ENCODE measurements around the gene HAS3. TPM values are rescaled to one million over a fixed set of nuclear protein-coding genes. Genes with fewer than 3 reads are reported as not detected.

The HAS3 gene
- total and polyA plus RNA-seq, 11 donors = 0.21 to 2.0 (median 0.48) TPM

DNA sequence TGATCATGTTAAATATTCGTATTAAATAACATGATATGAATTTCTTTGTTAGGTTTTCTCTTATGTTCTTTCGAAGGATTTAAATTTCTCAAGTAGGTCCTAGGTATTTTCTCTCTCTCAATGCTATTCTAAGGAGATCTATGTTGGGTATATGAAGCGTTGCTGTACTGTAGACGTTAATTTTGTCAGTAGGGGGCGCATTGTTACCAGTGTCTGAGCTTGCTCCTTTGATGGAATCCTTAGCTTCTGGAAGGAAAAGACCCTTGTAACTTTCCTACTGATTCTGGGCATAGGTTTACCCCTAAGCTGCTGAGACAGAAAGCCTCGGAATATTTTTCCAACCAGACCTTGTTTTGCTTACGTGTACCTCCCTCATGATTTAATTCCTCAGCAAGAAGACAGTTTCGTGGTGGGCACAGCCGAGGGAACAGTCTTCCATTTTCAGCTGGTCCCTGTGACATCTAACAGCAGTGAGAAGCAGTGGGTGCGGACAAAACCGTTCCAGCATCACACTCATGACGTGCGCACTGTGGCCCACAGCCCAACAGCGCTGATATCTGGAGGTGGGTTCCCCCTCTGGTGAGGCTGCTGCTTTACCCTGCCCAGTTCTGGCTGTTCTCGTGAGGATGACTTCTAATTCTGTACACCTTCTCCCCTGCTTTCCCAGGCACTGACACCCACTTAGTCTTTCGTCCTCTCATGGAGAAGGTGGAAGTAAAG, 44.9 kb downstream of the HAS3 start:
- Histone ChIP-seq H3K27ac (no peak overlapping the region), H3K4me3 (no peak overlapping the region), H3K4me1 (no peaks in the 10 kb centered on the region), H3K36me3 (peaks cover 0 to 91% (median 73%) of the 10 kb centered on the region in 9 donors), H3K9me3 (no peaks in the 10 kb centered on the region), H3K27me3 (no peaks in the 10 kb centered on the region)
- DNase-seq = peak in 2 of 5 donors; percentile 46 to 52
- ATAC-seq = peak in 3 of 4 donors; percentile 82 to 84 (median 83)
- intact Hi-C loops (cut with DNase I) = loop anchor here (1.0 to 5.0 kb wide), 3 partner anchors 136 to 137 kb away; no protein-coding TSS in a partner anchor
- 63 to 64% (median 64%) methylated on average over 16 of the region's 16 CpGs for WGBS, 4 donors
- TF ChIP-seq, protein P1, sequence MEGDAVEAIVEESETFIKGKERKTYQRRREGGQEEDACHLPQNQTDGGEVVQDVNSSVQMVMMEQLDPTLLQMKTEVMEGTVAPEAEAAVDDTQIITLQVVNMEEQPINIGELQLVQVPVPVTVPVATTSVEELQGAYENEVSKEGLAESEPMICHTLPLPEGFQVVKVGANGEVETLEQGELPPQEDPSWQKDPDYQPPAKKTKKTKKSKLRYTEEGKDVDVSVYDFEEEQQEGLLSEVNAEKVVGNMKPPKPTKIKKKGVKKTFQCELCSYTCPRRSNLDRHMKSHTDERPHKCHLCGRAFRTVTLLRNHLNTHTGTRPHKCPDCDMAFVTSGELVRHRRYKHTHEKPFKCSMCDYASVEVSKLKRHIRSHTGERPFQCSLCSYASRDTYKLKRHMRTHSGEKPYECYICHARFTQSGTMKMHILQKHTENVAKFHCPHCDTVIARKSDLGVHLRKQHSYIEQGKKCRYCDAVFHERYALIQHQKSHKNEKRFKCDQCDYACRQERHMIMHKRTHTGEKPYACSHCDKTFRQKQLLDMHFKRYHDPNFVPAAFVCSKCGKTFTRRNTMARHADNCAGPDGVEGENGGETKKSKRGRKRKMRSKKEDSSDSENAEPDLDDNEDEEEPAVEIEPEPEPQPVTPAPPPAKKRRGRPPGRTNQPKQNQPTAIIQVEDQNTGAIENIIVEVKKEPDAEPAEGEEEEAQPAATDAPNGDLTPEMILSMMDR (IDR thresholded peaks at IDR 0.05) = peak; percentile 63 to 87 (median 78)
- TF ChIP-seq POLR2A (IDR thresholded peaks at IDR 0.05) = no peak

DNA sequence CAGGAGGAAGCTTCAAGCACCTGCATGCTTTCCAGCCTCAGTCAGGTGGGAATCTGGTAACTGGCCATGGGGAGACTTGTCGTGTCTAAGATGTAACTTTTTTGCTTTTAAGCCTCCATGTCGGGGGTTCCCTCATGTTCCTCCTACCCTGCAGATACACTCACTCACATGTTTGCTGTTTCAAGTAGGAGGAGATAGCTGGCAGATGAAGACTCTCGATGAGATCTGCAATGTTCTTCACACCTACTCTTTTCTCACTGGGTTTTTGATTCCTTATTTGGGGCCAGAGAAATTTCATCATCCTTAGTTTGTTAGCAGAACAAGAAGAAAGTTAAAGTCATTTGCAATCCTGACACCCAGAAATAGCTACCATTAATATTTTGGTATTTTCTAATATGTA, 51.7 kb downstream of the HAS3 start:
- Histone ChIP-seq H3K27me3 (no peaks in the 10 kb centered on the region), H3K4me3 (no peak overlapping the region), H3K36me3 (peaks cover 0 to 98% (median 93%) of the 10 kb centered on the region in 9 donors), H3K4me1 (no peaks in the 10 kb centered on the region), H3K9me3 (no peaks in the 10 kb centered on the region), H3K27ac (no peak overlapping the region)
- TF ChIP-seq, protein P1 (IDR thresholded peaks at IDR 0.05) = no peak
- no peak for TF ChIP-seq POLR2A (IDR thresholded peaks at IDR 0.05)
- DNase-seq (no peak), ATAC-seq (no peak)
- 80 to 89% (median 84%) methylated on average over 3 of the region's 3 CpGs for WGBS, 4 donors
- intact Hi-C loops (cut with DNase I) = no loop called here

DNA sequence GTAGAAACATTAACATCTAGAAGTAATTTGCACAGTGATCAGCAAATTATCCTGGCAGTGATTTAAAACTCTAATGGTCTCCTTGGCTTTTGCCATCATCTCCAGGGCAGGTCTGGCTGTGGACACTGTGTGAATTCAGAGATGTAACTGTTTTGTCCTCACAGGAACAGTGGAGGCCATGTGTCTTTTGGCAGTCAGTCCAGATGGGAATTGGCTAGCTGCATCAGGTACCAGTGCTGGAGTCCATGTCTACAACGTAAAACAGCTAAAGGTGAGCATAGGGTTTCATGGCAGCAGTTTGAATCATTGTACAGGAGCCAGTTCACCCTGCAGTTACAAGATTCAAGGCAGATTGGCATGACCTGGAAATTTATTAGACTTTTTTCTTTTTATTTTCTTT, 54.7 kb downstream of the HAS3 start:
- DNase-seq = no peak
- Histone ChIP-seq H3K9me3 (no peaks in the 10 kb centered on the region), H3K27ac (no peak overlapping the region), H3K27me3 (no peaks in the 10 kb centered on the region), H3K4me3 (no peak overlapping the region), H3K36me3 (peaks cover 0 to 95% (median 89%) of the 10 kb centered on the region in 9 donors), H3K4me1 (no peaks in the 10 kb centered on the region)
- WGBS, 4 donors = 89 to 100% (median 96%) methylated on average over 1 of the region's 1 CpG
- no peak for TF ChIP-seq POLR2A (IDR thresholded peaks at IDR 0.05)
- TF ChIP-seq, protein P1 (IDR thresholded peaks at IDR 0.05) = no peak
- intact Hi-C loops (cut with DNase I) = no loop called here
- no peak for ATAC-seq

DNA sequence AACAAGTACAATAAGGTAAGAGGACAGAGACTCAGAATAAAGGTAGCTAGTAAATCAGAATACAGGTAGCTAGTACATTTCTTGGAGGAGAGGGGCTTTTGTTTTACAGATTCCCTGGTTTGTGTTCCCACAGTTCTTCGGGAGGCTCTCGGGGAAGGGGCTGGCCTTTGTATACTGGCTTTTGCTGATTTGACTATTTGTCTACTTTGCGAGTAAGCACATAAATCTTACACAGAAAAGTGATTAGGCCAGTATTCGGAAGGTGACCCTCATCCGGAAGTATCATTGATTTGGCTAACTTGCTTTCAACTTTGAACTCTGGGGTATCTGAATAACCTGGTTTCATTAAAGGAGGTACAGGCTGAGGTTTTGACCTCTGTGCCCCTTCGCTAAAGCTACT, 60.1 kb downstream of the HAS3 start:
- ATAC-seq (no peak), DNase-seq (no peak)
- H3K4me1 ChIP-seq = peaks cover 0 to 14% (median 0%) of the 10 kb centered on the region in 12 donors
- WGBS, 4 donors = 94 to 98% (median 96%) methylated on average over 6 of the region's 6 CpGs
- peaks cover 0 to 95% (median 83%) of the 10 kb centered on the region in 9 donors for H3K36me3 ChIP-seq
- intact Hi-C loops (cut with DNase I) = no loop called here
- H3K27ac ChIP-seq = no peak overlapping the region
- no peaks in the 10 kb centered on the region for H3K27me3 ChIP-seq
- no peak for TF ChIP-seq POLR2A (IDR thresholded peaks at IDR 0.05)
- TF ChIP-seq, protein P1 (IDR thresholded peaks at IDR 0.05) = no peak
- H3K4me3 ChIP-seq = no peak overlapping the region
- no peaks in the 10 kb centered on the region for H3K9me3 ChIP-seq

Measured in heart left ventricle (tissue), 16 donors.